ENCODE data around the gene ALOX5.
A peak's percentile ranks its signal among the peaks of the same experiment; 100 is the strongest.

The ALOX5 gene

GRCh38 chr10:45443101-45444009, 69.3 kb downstream of the ALOX5 start:
- no peak for DNase-seq (ENCODE audit: low spot score)

GRCh38 chr10:45444022-45444421, 70.0 kb downstream of the ALOX5 start:
- DNase-seq (ENCODE audit: low spot score), result no peak

GRCh38 chr10:45444976-45445898, 71.2 kb downstream of the ALOX5 start:
- DNase-seq (ENCODE audit: low spot score), result peak; percentile 97

- no peak for DNase-seq (ENCODE audit: low spot score)
These were observed 72.8 kb downstream of the ALOX5 start for GRCh38 chr10:45446858-45447257.

GRCh38 chr10:45447416-45447815, 73.4 kb downstream of the ALOX5 start:
- no peak for DNase-seq (ENCODE audit: low spot score)

- DNase-seq (ENCODE audit: low spot score), result no peak
These were observed 76.8 kb downstream of the ALOX5 start for GRCh38 chr10:45450866-45451265.

- DNase-seq (ENCODE audit: low spot score), result no peak
These were observed 77.4 kb downstream of the ALOX5 start for GRCh38 chr10:45451407-45451806.

- no peak for DNase-seq (ENCODE audit: low spot score)
These were observed 78.3 kb downstream of the ALOX5 start for GRCh38 chr10:45452268-45452667.

- no peak for DNase-seq (ENCODE audit: low spot score)
These were observed 78.9 kb downstream of the ALOX5 start for GRCh38 chr10:45452743-45453452.

GRCh38 chr10:45453639-45454255, 79.7 kb downstream of the ALOX5 start:
- DNase-seq (ENCODE audit: low spot score), result no peak

- DNase-seq (ENCODE audit: low spot score), result peak; percentile 64
These were observed 80.2 kb downstream of the ALOX5 start for GRCh38 chr10:45454262-45454661.

GRCh38 chr10:45454859-45455258, 80.8 kb downstream of the ALOX5 start:
- no peak for DNase-seq (ENCODE audit: low spot score)

GRCh38 chr10:45456233-45456632, 82.2 kb downstream of the ALOX5 start:
- no peak for DNase-seq (ENCODE audit: low spot score)

GRCh38 chr10:45456822-45457221, 82.8 kb downstream of the ALOX5 start:
- peak; percentile 90 for DNase-seq (ENCODE audit: low spot score)

GRCh38 chr10:45457487-45457886, 83.5 kb downstream of the ALOX5 start:
- no peak for DNase-seq (ENCODE audit: low spot score)

GRCh38 chr10:45460235-45460878, 86.3 kb downstream of the ALOX5 start:
- no peak for DNase-seq (ENCODE audit: low spot score)

- DNase-seq (ENCODE audit: low spot score), result no peak
These were observed 87.0 kb downstream of the ALOX5 start for GRCh38 chr10:45461034-45461433.

GRCh38 chr10:45463244-45464116, 89.5 kb downstream of the ALOX5 start:
- DNase-seq (ENCODE audit: low spot score), result no peak

GRCh38 chr10:45464958-45465567, 91.0 kb downstream of the ALOX5 start:
- peak; percentile 88 for DNase-seq (ENCODE audit: low spot score)

- peak; percentile 85 for DNase-seq (ENCODE audit: low spot score)
These were observed 92.8 kb downstream of the ALOX5 start for GRCh38 chr10:45466784-45467183.

Data from cerebellar cortex (tissue), 1 donor.